ENCODE data around the gene TAF11.

Gene TAF11

GRCh38 chr6:34834789-34835518 is 52.9 kb downstream of the TAF11 start:
- no peak for TF ChIP-seq EGR1 (IDR thresholded peaks at IDR 0.05)
- TF ChIP-seq USF1 (IDR thresholded peaks at IDR 0.05), result no peak
- no peak for TF ChIP-seq TCF12 (IDR thresholded peaks at IDR 0.05; ENCODE audit: low read depth)
- TF ChIP-seq TEAD4 (IDR thresholded peaks at IDR 0.05), result no peak
- TF ChIP-seq NFIC (IDR thresholded peaks at IDR 0.05), result no peak
- TF ChIP-seq CREB1 (IDR thresholded peaks at IDR 0.05; ENCODE audit: low read depth), result no peak

- TF ChIP-seq RAD21 (IDR thresholded peaks at IDR 0.05; ENCODE audit: low read depth), result no peak
- TF ChIP-seq REST (IDR thresholded peaks at IDR 0.05; ENCODE audit: low read depth), result no peak
- no peak for TF ChIP-seq EP300 (IDR thresholded peaks at IDR 0.05; ENCODE audit: borderline replicate concordance)
- TF ChIP-seq NFIC (IDR thresholded peaks at IDR 0.05), result no peak
- TF ChIP-seq EGR1 (IDR thresholded peaks at IDR 0.05), result no peak
- TF ChIP-seq MAX (IDR thresholded peaks at IDR 0.05), result no peak
- no peak for TF ChIP-seq YY1 (IDR thresholded peaks at IDR 0.05; ENCODE audit: low read depth)
- no peak for TF ChIP-seq TAF1 (IDR thresholded peaks at IDR 0.05; ENCODE audit: low read depth)
- TF ChIP-seq TEAD4 (IDR thresholded peaks at IDR 0.05), result no peak
- no peak for TF ChIP-seq CEBPB (IDR thresholded peaks at IDR 0.05)
Measured at GRCh38 chr6:34832942-34833341, 54.9 kb downstream of the TAF11 start.

- no peak for TF ChIP-seq REST (IDR thresholded peaks at IDR 0.05; ENCODE audit: low read depth)
- TF ChIP-seq NFIC (IDR thresholded peaks at IDR 0.05), result no peak
- TF ChIP-seq USF1 (IDR thresholded peaks at IDR 0.05), result no peak
- TF ChIP-seq TEAD4 (IDR thresholded peaks at IDR 0.05), result no peak
- TF ChIP-seq TAF1 (IDR thresholded peaks at IDR 0.05; ENCODE audit: low read depth), result no peak
- no peak for TF ChIP-seq CREB1 (IDR thresholded peaks at IDR 0.05; ENCODE audit: low read depth)
- no peak for TF ChIP-seq EGR1 (IDR thresholded peaks at IDR 0.05)
- TF ChIP-seq FOXM1 (IDR thresholded peaks at IDR 0.05; ENCODE audit: borderline replicate concordance, low read depth), result no peak
- TF ChIP-seq EP300 (IDR thresholded peaks at IDR 0.05; ENCODE audit: borderline replicate concordance), result no peak
- TF ChIP-seq YY1 (IDR thresholded peaks at IDR 0.05; ENCODE audit: low read depth), result no peak
- no peak for TF ChIP-seq CEBPB (IDR thresholded peaks at IDR 0.05)
- no peak for TF ChIP-seq RAD21 (IDR thresholded peaks at IDR 0.05; ENCODE audit: low read depth)
- TF ChIP-seq ZBTB7A (IDR thresholded peaks at IDR 0.05; ENCODE audit: low read depth), result no peak
- no peak for TF ChIP-seq MAX (IDR thresholded peaks at IDR 0.05)
- TF ChIP-seq TCF12 (IDR thresholded peaks at IDR 0.05; ENCODE audit: low read depth), result no peak
Measured at GRCh38 chr6:34829137-34829536, 58.7 kb downstream of the TAF11 start.

All from Ishikawa (cell line).